CD4-positive, alpha-beta memory T cell (primary cell): Measurements from ENCODE around the gene B9D1. TPM values are rescaled to one million over a fixed set of nuclear protein-coding genes. Genes with fewer than 3 reads are reported as not detected.
"Not testable (repeated sequence)": the region's sequence is repeated elsewhere in the genome, so short reads cannot be mapped to it uniquely, and the experiment has no call there.

Experiments used
- CTCF ChIA-PET: fragments of 350-600 bp; sonication (Branson Sonifier 250); formaldehyde crosslinking; loops from one replicate; lab custom pipeline; 2021; ENCODE audit warnings: inconsistent platforms; ENCODE audit not compliant: partially characterized antibody; lab: Charles Lee
- POLR2A ChIA-PET: fragments of 350-600 bp; sonication (Branson Sonifier 250); formaldehyde crosslinking; loops from one replicate; lab custom pipeline; 2021; ENCODE audit not compliant: partially characterized antibody; lab: Charles Lee
- DNase-seq, 5 donors: peaks; one replicate each; pipeline versions ENCODE4 v3.0.0 to v3.0.0-alpha.2; 2020 to 2022; ENCODE audit warnings: mixed read lengths in 1 of 5
- H3K27ac ChIP-seq: one replicate; pipeline ENCODE4 v1.7.0; 2013; ENCODE audit warnings: low read depth, low read length
- H3K27me3 ChIP-seq: 2 replicates; pipeline ENCODE4 v1.7.0; 2013; ENCODE audit warnings: mild to moderate bottlenecking, low read length, moderate library complexity; ENCODE audit not compliant: insufficient read depth
- H3K36me3 ChIP-seq: 2 replicates; pipeline ENCODE4 v1.7.0; 2013; ENCODE audit warnings: mild to moderate bottlenecking, low read length, moderate library complexity; ENCODE audit not compliant: insufficient read depth
- H3K4me1 ChIP-seq: 2 replicates; pipeline ENCODE4 v1.7.0; 2013; ENCODE audit warnings: mild to moderate bottlenecking, low read length, moderate library complexity; ENCODE audit not compliant: insufficient read depth
- H3K4me3 ChIP-seq, 2 donors: one replicate each; pipeline ENCODE4 v1.7.0; 2013; ENCODE audit warnings: low read length in 2 of 2, mild to moderate bottlenecking in 1 of 2
- H3K9me3 ChIP-seq, 2 donors: one replicate each; pipeline ENCODE4 v1.7.0; 2013; ENCODE audit warnings: low read length in 2 of 2, control low read depth in 1 of 2; ENCODE audit not compliant: control insufficient read depth in 1 of 2
- H3K27ac Mint-ChIP-seq, 7 donors: one replicate each; pipeline ENCODE4 v1.8.0; 2020 to 2021; ENCODE audit warnings: mixed read lengths in 7 of 7, mild to moderate bottlenecking in 6 of 7, inconsistent platforms in 3 of 7, moderate library complexity in 3 of 7
- H3K27me3 Mint-ChIP-seq, 2 donors: one replicate each; pipeline ENCODE4 v1.8.0; 2020 to 2021; ENCODE audit warnings: mixed read lengths in 2 of 2
- H3K36me3 Mint-ChIP-seq, 2 donors: one replicate each; pipeline ENCODE4 v1.8.0; 2020 to 2021; ENCODE audit warnings: mixed read lengths in 2 of 2, inconsistent platforms in 1 of 2, mild to moderate bottlenecking in 1 of 2
- H3K4me1 Mint-ChIP-seq, 4 donors: one replicate each; pipeline ENCODE4 v1.8.0; 2020 to 2021; ENCODE audit warnings: mixed read lengths in 4 of 4, mild to moderate bottlenecking in 1 of 4
- H3K4me3 Mint-ChIP-seq, 8 donors: one replicate each; pipeline ENCODE4 v1.8.0; 2020 to 2021; ENCODE audit warnings: mixed read lengths in 8 of 8, mild to moderate bottlenecking in 7 of 8, moderate library complexity in 6 of 8, inconsistent platforms in 3 of 8
- H3K9me3 Mint-ChIP-seq, 8 donors: one replicate each; pipeline ENCODE4 v1.8.0; 2020 to 2021; ENCODE audit warnings: mixed read lengths in 8 of 8, mild to moderate bottlenecking in 5 of 8, inconsistent platforms in 3 of 8, moderate library complexity in 1 of 8
- intact Hi-C: fragments of 100-400 bp; cut with micrococcal nuclease; formaldehyde crosslinking; loops from one replicate; pipeline ENCODE4 v1.15.1; 2023
- polyA plus RNA-seq, 2 donors: library from polyadenylated mRNA; unstranded; fragments of 300-500 nt; fragmentation: Illumina TruSeq; gene quantifications; one replicate each; pipeline ENCODE4 v1.2.3, GENCODE V29; 2021
- total RNA-seq, 2 experiments: library from RNA; stranded (reverse); gene quantifications; one replicate each; pipeline ENCODE4 v1.2.3, GENCODE V29; 2021

The B9D1 gene
- total and polyA plus RNA-seq, 4 experiments from 2014 or later: 0.29 to 2.8 (median 2.5) TPM; not detected in 1

DNA sequence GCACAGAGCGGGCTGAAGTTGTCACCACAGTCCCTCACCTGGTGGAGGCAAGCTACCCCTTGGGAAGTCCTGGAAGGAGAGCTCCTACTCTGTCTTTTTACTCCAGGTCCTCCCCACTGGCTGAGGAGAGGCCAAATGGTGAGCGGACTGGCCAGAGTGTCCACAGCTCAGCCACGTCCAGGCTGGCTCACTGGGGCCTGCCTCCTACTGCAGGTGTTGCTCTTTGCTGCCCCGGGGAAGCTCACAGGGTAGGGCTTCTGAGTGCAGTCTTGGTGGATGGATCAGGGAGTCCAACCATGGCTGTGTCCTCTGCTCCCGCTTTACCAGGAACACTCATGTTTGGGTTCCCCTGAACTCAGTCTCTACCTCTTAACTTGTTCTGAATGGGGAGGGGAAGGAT is 2.7 kb downstream of the B9D1 start:
- Mint-ChIP-seq H3K4me1 (peaks cover 5 to 19% (median 5%) of the 10 kb centered on the region in 4 donors), H3K27me3 (peaks cover 7 to 15% of the 10 kb centered on the region in 2 donors), H3K36me3 (no peaks in the 10 kb centered on the region), H3K27ac (peak overlapping the region in 1 of 7 donors; percentile 3), H3K9me3 (no peaks in the 10 kb centered on the region), H3K4me3 (no peak overlapping the region)
- no peak overlapping the region for H3K27ac ChIP-seq
- ChIA-PET POLR2A (no interaction called here), CTCF (interaction anchor here (1.1 kb wide), 1 partner anchor 87 kb away, joined by 7 read pairs; no protein-coding TSS in a partner anchor)
- intact Hi-C loops: no loop called here
- no peaks in the 10 kb centered on the region for H3K36me3 ChIP-seq
- no peak overlapping the region for H3K4me3 ChIP-seq
- peaks cover 6% of the 10 kb centered on the region for H3K4me1 ChIP-seq
- H3K9me3 ChIP-seq: no peaks in the 10 kb centered on the region
- no peak for DNase-seq
- no peaks in the 10 kb centered on the region for H3K27me3 ChIP-seq

- Mint-ChIP-seq H3K27ac (peak overlapping the region in 2 of 7 donors; percentile 3), H3K4me1 (peaks cover 5 to 19% (median 5%) of the 10 kb centered on the region in 4 donors), H3K36me3 (no peaks in the 10 kb centered on the region), H3K4me3 (no peak overlapping the region), H3K27me3 (peaks cover 9 to 17% of the 10 kb centered on the region in 2 donors), H3K9me3 (no peaks in the 10 kb centered on the region)
- no peaks in the 10 kb centered on the region for H3K27me3 ChIP-seq
- peaks cover 6% of the 10 kb centered on the region for H3K4me1 ChIP-seq
- H3K27ac ChIP-seq: no peak overlapping the region
- no peaks in the 10 kb centered on the region for H3K36me3 ChIP-seq
- H3K4me3 ChIP-seq: no peak overlapping the region
- H3K9me3 ChIP-seq: no peaks in the 10 kb centered on the region
- no peak for DNase-seq
- CTCF ChIA-PET: interaction anchor here (1.1 kb wide), 1 partner anchor 88 kb away, joined by 7 read pairs; no protein-coding TSS in a partner anchor
- POLR2A ChIA-PET: no interaction called here
- intact Hi-C loops: no loop called here
Observed at GRCh38 chr17:19359151-19359550, 3.4 kb downstream of the B9D1 start.

DNA sequence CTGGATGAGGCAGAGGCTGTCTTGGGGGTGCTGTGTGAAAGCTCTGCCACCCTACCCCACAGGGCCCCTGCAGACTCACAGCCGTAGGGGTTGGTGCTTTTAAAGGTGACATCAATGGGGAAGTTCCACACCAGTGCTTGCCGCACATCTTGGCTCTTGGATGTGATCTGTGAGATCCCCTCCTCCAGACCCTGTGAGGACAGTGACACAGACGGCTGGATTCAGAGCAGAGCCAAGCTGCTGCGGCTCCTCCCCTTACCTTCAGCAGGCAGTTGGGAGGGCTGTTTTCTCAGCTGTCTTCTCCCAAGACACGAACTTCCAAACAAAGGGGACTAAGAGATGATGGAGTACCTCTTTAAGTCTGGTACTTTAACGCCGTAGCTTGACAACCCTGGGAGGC is 4.8 kb downstream of the B9D1 start:
- no peak for DNase-seq
- Histone ChIP-seq H3K4me1 (peaks cover 6% of the 10 kb centered on the region), H3K27me3 (no peaks in the 10 kb centered on the region), H3K27ac (no peak overlapping the region), H3K4me3 (no peak overlapping the region), H3K36me3 (no peaks in the 10 kb centered on the region), H3K9me3 (no peaks in the 10 kb centered on the region)
- Mint-ChIP-seq H3K4me1 (peaks cover 4 to 15% (median 5%) of the 10 kb centered on the region in 4 donors), H3K27ac (peak overlapping the region in 2 of 7 donors; percentile 44 to 68), H3K9me3 (no peaks in the 10 kb centered on the region), H3K36me3 (no peaks in the 10 kb centered on the region), H3K27me3 (peaks cover 9 to 19% of the 10 kb centered on the region in 2 donors), H3K4me3 (no peak overlapping the region)
- CTCF ChIA-PET: no interaction called here
- POLR2A ChIA-PET: no interaction called here
- intact Hi-C loops: no loop called here

DNA sequence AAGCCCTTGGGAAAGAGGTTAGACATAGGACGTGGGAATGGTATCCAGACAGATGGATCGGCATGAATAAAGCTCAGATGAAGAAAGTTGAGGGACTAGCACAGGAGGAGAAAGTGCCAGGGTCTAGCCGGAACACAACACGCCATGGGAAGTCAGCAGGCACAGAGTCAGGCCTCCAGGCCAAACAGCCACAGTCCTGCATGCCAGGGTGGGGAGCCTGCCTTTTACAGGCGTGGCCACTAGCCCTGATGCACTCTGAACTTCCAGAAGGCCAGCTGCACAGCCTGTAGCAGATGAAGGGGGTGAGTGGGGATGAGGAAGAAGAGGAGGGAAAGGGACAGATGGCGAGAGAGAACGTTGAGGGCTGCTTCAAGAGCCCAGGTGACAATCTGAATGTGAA is 5.2 kb downstream of the B9D1 start:
- Mint-ChIP-seq H3K36me3 (no peaks in the 10 kb centered on the region), H3K27ac (peak overlapping the region in 2 of 7 donors; percentile 18 to 56), H3K4me3 (no peak overlapping the region), H3K9me3 (no peaks in the 10 kb centered on the region), H3K4me1 (peaks cover 4 to 11% (median 5%) of the 10 kb centered on the region in 4 donors), H3K27me3 (peaks cover 9 to 19% of the 10 kb centered on the region in 2 donors)
- Histone ChIP-seq H3K27ac (no peak overlapping the region), H3K9me3 (no peaks in the 10 kb centered on the region), H3K27me3 (no peaks in the 10 kb centered on the region), H3K4me1 (peaks cover 6% of the 10 kb centered on the region), H3K36me3 (no peaks in the 10 kb centered on the region), H3K4me3 (no peak overlapping the region)
- POLR2A ChIA-PET: no interaction called here
- CTCF ChIA-PET: no interaction called here
- no peak for DNase-seq
- intact Hi-C loops: no loop called here

GRCh38 chr17:19354748-19355147 is 7.8 kb downstream of the B9D1 start:
- no peaks in the 10 kb centered on the region for H3K36me3 ChIP-seq
- Mint-ChIP-seq H3K27ac (no peak overlapping the region), H3K9me3 (no peaks in the 10 kb centered on the region), H3K4me1 (no peaks in the 10 kb centered on the region), H3K27me3 (peaks cover 9 to 19% of the 10 kb centered on the region in 2 donors), H3K4me3 (no peak overlapping the region), H3K36me3 (no peaks in the 10 kb centered on the region)
- no peak for DNase-seq
- H3K4me3 ChIP-seq: no peak overlapping the region
- H3K27ac ChIP-seq: no peak overlapping the region
- no peaks in the 10 kb centered on the region for H3K9me3 ChIP-seq
- POLR2A ChIA-PET: no interaction called here
- intact Hi-C loops: no loop called here
- CTCF ChIA-PET: interaction anchor here (1.2 to 2.9 kb wide), 4 partner anchors 9 to 410 kb away, joined by 3 to 16 read pairs (median 4); partner anchors contain the start of gene B9D1
- no peaks in the 10 kb centered on the region for H3K27me3 ChIP-seq
- no peaks in the 10 kb centered on the region for H3K4me1 ChIP-seq

- H3K27ac Mint-ChIP-seq, H3K4me1 Mint-ChIP-seq, intact Hi-C loops, H3K27me3 ChIP-seq, POLR2A ChIA-PET, H3K36me3 ChIP-seq, H3K4me3 ChIP-seq, H3K36me3 Mint-ChIP-seq, H3K4me1 ChIP-seq, H3K4me3 Mint-ChIP-seq, H3K9me3 ChIP-seq, H3K27ac ChIP-seq, H3K9me3 Mint-ChIP-seq, DNase-seq: not testable (repeated sequence)
- CTCF ChIA-PET: interaction anchor here (1.2 to 2.9 kb wide), 3 partner anchors 10 to 94 kb away, joined by 3 to 16 read pairs (median 3); partner anchors contain the start of gene B9D1
- peaks cover 4 to 13% of the 10 kb centered on the region in 2 donors for H3K27me3 Mint-ChIP-seq
Observed at GRCh38 chr17:19353401-19353800, 9.1 kb downstream of the B9D1 start.

DNA sequence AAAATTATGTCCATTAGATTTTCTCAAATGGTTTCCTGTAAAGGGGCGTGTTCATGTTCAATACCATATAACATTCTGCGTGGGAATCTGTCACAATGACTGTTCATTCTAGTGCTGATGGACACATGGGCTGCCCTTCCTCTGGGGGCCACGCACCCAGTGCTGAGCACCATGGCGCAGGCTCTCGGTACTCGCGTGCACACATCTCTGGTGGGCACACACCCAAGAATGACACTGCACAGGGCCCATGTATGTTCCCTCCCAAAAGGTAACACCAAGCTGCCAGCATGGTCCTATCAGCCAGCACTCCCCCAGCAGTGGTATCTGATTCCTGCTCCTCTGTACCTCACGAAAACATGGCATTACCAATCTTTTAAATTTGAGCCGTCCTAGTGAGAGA is 13.7 kb downstream of the B9D1 start:
- Histone ChIP-seq H3K9me3 (no peaks in the 10 kb centered on the region), H3K27me3 (no peaks in the 10 kb centered on the region), H3K4me1 (no peaks in the 10 kb centered on the region), H3K27ac (no peak overlapping the region), H3K4me3 (no peak overlapping the region), H3K36me3 (no peaks in the 10 kb centered on the region)
- no peaks in the 10 kb centered on the region for H3K4me1 Mint-ChIP-seq
- no peaks in the 10 kb centered on the region for H3K9me3 Mint-ChIP-seq
- POLR2A ChIA-PET: no interaction called here
- CTCF ChIA-PET: interaction anchor here (1.8 kb wide), 1 partner anchor 14 kb away, joined by 8 read pairs; the partner anchor contains the start of gene B9D1
- no peak overlapping the region for H3K4me3 Mint-ChIP-seq
- no peaks in the 10 kb centered on the region for H3K36me3 Mint-ChIP-seq
- H3K27me3 Mint-ChIP-seq: no peaks in the 10 kb centered on the region
- intact Hi-C loops: no loop called here
- no peak for DNase-seq
- no peak overlapping the region for H3K27ac Mint-ChIP-seq
